NT2/D1 (cell line): ENCODE results near the gene GRK4.
"Not testable (repeated sequence)": the region's sequence is repeated elsewhere in the genome, so short reads cannot be mapped to it uniquely, and the experiment has no call there.

Experiments
- DNase-seq: peaks from one replicate; pipeline ENCODE4 v3.0.0-alpha.2; 2011; ENCODE audit warnings: low read depth, low spot score
- H3K27me3 ChIP-seq: 2 replicates; pipeline ENCODE4 v1.6.0; 2011; ENCODE audit warnings: mild to moderate bottlenecking; ENCODE audit not compliant: insufficient read length, insufficient read depth
- H3K36me3 ChIP-seq: 2 replicates; pipeline ENCODE4 v1.6.1; 2011; ENCODE audit warnings: mild to moderate bottlenecking, low read length, mixed read lengths; ENCODE audit not compliant: insufficient read depth, insufficient read length
- H3K4me1 ChIP-seq: 2 replicates; pipeline ENCODE4 v1.5.1; 2011; ENCODE audit not compliant: insufficient read depth, insufficient read length
- H3K4me3 ChIP-seq: 2 replicates; pipeline ENCODE4 v1.5.1; 2011; ENCODE audit warnings: low read depth; ENCODE audit not compliant: insufficient read length
- H3K9ac ChIP-seq: 2 replicates; pipeline ENCODE4 v1.6.0; 2011; ENCODE audit warnings: low read depth; ENCODE audit not compliant: insufficient read length
- H3K9me3 ChIP-seq: 2 replicates; pipeline ENCODE4 v1.5.1; 2011; ENCODE audit warnings: mild to moderate bottlenecking, low read length; ENCODE audit not compliant: insufficient read depth
- SUZ12 ChIP-seq: IDR thresholded peaks from 2 replicates; pipeline ENCODE4 v1.6.1; 2011; ENCODE audit not compliant: insufficient read length, insufficient read depth; ENCODE audit errors: extremely low read depth
- YY1 ChIP-seq: IDR thresholded peaks from 2 replicates; pipeline ENCODE4 v1.6.1; 2011; ENCODE audit not compliant: insufficient read length, insufficient read depth
- ZNF274 ChIP-seq: IDR thresholded peaks from 2 replicates; pipeline ENCODE4 v1.6.1; 2011; ENCODE audit warnings: mild to moderate bottlenecking, low read depth, low read length

Gene GRK4

GRCh38 chr4:2977211-2978088 is 14.1 kb downstream of the GRK4 start:
- no peak overlapping the region for H3K4me3 ChIP-seq
- H3K36me3 ChIP-seq: no peaks in the 10 kb centered on the region
- no peak for DNase-seq
- H3K27me3 ChIP-seq: no peaks in the 10 kb centered on the region
- H3K9me3 ChIP-seq: peaks cover 24% of the 10 kb centered on the region
- H3K4me1 ChIP-seq: no peaks in the 10 kb centered on the region
- no peak overlapping the region for H3K9ac ChIP-seq
- TF ChIP-seq YY1 (no peak), SUZ12 (no peak), ZNF274 (no peak)

- Histone ChIP-seq H3K9me3 (peaks cover 24% of the 10 kb centered on the region), H3K9ac (no peak overlapping the region), H3K4me3 (no peak overlapping the region), H3K36me3 (no peaks in the 10 kb centered on the region), H3K4me1 (no peaks in the 10 kb centered on the region), H3K27me3 (no peaks in the 10 kb centered on the region)
- no peak for TF ChIP-seq ZNF274
- no peak for TF ChIP-seq YY1
- no peak for TF ChIP-seq SUZ12
- DNase-seq: no peak
These were observed 18.0 kb downstream of the GRK4 start for GRCh38 chr4:2981256-2981819.

- Histone ChIP-seq H3K9ac (no peak overlapping the region), H3K4me3 (no peak overlapping the region), H3K9me3 (peaks cover 24% of the 10 kb centered on the region), H3K36me3 (no peaks in the 10 kb centered on the region), H3K27me3 (no peaks in the 10 kb centered on the region), H3K4me1 (no peaks in the 10 kb centered on the region)
- TF ChIP-seq SUZ12 (no peak), ZNF274 (no peak), YY1 (no peak)
- DNase-seq: no peak
These were observed 18.6 kb downstream of the GRK4 start for GRCh38 chr4:2982012-2982411.

GRCh38 chr4:2983715-2984114 is 20.3 kb downstream of the GRK4 start:
- not testable (repeated sequence) for H3K9ac ChIP-seq, H3K36me3 ChIP-seq

GRCh38 chr4:2991243-2991642 is 27.9 kb downstream of the GRK4 start:
- no peak for TF ChIP-seq YY1
- no peaks in the 10 kb centered on the region for H3K27me3 ChIP-seq
- no peaks in the 10 kb centered on the region for H3K9me3 ChIP-seq
- DNase-seq: no peak
- H3K4me1 ChIP-seq: no peaks in the 10 kb centered on the region
- H3K36me3 ChIP-seq: no peaks in the 10 kb centered on the region
- no peak overlapping the region for H3K4me3 ChIP-seq
- H3K9ac ChIP-seq: no peak overlapping the region

More at GRCh38 chr4:2983715-2984114, 20.3 kb downstream of the GRK4 start:
- peaks cover 24% of the 10 kb centered on the region for H3K9me3 ChIP-seq
- H3K4me3 ChIP-seq, DNase-seq, H3K27me3 ChIP-seq, H3K4me1 ChIP-seq: not testable (repeated sequence)

- Histone ChIP-seq H3K4me3 (no peak overlapping the region), H3K9me3 (no peaks in the 10 kb centered on the region), H3K36me3 (no peaks in the 10 kb centered on the region), H3K4me1 (no peaks in the 10 kb centered on the region), H3K9ac (no peak overlapping the region), H3K27me3 (no peaks in the 10 kb centered on the region)
- TF ChIP-seq YY1: no peak
- no peak for TF ChIP-seq ZNF274
- no peak for TF ChIP-seq SUZ12
- no peak for DNase-seq
These were observed 31.5 kb downstream of the GRK4 start for GRCh38 chr4:2994917-2995316.

DNA sequence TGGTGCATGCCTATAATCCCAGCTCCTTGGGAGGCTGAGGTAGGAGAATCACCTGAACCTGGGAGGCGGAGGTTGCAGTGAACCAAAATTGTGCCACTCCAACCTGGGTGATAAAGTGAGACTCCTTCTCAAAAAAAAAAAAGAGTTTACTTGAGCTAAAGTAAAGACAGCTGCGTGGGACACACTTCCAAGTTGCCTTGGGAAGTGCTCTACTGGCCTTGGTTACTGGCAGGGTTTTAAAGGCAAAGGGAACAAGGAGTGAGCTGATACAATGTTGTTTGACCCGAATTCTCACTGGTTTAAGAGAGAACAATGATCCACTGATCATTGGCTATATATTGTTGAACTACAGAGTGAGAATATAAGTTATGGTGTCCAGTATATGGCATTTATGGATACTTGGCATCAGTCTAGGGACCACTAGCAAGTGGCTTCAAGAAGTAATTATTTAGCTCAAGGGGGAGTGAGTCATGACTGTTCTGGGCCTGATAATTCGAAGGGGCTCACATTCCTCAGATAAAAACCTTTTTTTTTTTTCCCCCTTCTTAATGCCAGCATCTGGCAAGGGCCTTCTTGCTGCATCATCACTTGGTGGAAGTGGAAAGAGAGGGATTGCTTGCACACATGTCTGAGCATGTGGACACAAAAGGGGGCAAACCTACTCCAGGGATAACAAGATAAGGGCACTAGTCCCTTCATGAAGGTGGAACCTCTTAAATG is 32.3 kb downstream of the GRK4 start:
- no peak for TF ChIP-seq YY1
- no peak for TF ChIP-seq ZNF274
- TF ChIP-seq SUZ12: no peak
- Histone ChIP-seq H3K27me3 (no peaks in the 10 kb centered on the region), H3K9me3 (no peaks in the 10 kb centered on the region), H3K9ac (no peak overlapping the region), H3K4me3 (no peak overlapping the region), H3K36me3 (no peaks in the 10 kb centered on the region), H3K4me1 (no peaks in the 10 kb centered on the region)
- no peak for DNase-seq
